Left ventricle myocardium inferior (tissue), 1 donor: ENCODE data around the gene CA10. TPM values are rescaled to one million over a fixed set of nuclear protein-coding genes. Genes with fewer than 3 reads are reported as not detected.

ENCODE experiments used
- DNase-seq: peaks from one replicate; pipeline ENCODE4 v3.0.0-alpha.2; 2020
- H3K27ac ChIP-seq: fragments of 200-600 bp; replicated peaks from 2 replicates; pipeline ENCODE4 v1.8.0; 2021
- H3K27me3 ChIP-seq: fragments of 200-600 bp; 2 replicates; pipeline ENCODE4 v1.8.0; 2021; ENCODE audit warnings: low read depth
- H3K36me3 ChIP-seq: fragments of 200-600 bp; 2 replicates; pipeline ENCODE4 v1.8.0; 2021
- H3K4me1 ChIP-seq: fragments of 200-600 bp; 2 replicates; pipeline ENCODE4 v1.8.0; 2021
- H3K4me3 ChIP-seq: fragments of 200-600 bp; 2 replicates; pipeline ENCODE4 v1.8.0; 2021; ENCODE audit warnings: mild to moderate bottlenecking, moderate library complexity
- H3K9me3 ChIP-seq: fragments of 200-600 bp; replicated peaks from 2 replicates; pipeline ENCODE4 v1.8.0; 2021
- intact Hi-C: fragments of 100-400 bp; cut with micrococcal nuclease; formaldehyde crosslinking; loops from one replicate; pipeline ENCODE4 v1.11.0; 2022
- total RNA-seq: library from RNA; stranded (reverse); fragmentation: NEBNext Ultra II Directional; extraction: Animal tissue kit (Norgen Biotek cat#: 25700); gene quantifications from one replicate; pipeline ENCODE4 v1.2.1, GENCODE V29; 2021
- TF ChIP-seq, protein P1 (sequence below): fragments of 200-600 bp; IDR thresholded peaks from 2 replicates; pipeline ENCODE4 v1.8.0; 2021; ENCODE audit warnings: antibody characterized with exemption, mild to moderate bottlenecking, borderline replicate concordance
- donor health status: DM: no; HTN: yes; CAD: no; lungs with severe emphysema.

Gene CA10
- total RNA-seq, 1 donor from 2014 or later, result not detected

DNA sequence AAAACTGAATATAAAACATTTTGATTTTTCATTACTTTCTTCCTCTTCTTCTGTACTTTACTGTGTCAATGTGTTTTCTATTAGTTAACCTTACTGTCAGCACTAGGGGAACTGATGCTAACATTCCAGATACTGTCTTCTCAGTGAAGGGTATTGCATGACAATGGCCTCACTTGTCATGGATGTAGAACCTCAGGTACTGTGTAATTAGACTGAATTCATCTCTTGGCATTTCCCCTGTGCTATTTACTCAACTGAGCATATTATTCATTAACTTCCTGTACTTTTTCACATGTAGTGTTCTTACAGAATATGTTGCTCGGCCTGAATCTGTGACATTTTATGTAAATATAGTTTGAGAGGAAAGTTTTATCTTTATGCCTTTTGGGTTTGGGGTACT, 237.0 kb downstream of the CA10 start:
- Histone ChIP-seq H3K4me3 (no peak overlapping the region), H3K4me1 (no peaks in the 10 kb centered on the region), H3K27ac (no peak overlapping the region), H3K27me3 (peaks cover 1% of the 10 kb centered on the region), H3K36me3 (no peaks in the 10 kb centered on the region), H3K9me3 (no peaks in the 10 kb centered on the region)
- no peak for DNase-seq
- intact Hi-C loops, result no loop called here
- TF ChIP-seq, protein P1, sequence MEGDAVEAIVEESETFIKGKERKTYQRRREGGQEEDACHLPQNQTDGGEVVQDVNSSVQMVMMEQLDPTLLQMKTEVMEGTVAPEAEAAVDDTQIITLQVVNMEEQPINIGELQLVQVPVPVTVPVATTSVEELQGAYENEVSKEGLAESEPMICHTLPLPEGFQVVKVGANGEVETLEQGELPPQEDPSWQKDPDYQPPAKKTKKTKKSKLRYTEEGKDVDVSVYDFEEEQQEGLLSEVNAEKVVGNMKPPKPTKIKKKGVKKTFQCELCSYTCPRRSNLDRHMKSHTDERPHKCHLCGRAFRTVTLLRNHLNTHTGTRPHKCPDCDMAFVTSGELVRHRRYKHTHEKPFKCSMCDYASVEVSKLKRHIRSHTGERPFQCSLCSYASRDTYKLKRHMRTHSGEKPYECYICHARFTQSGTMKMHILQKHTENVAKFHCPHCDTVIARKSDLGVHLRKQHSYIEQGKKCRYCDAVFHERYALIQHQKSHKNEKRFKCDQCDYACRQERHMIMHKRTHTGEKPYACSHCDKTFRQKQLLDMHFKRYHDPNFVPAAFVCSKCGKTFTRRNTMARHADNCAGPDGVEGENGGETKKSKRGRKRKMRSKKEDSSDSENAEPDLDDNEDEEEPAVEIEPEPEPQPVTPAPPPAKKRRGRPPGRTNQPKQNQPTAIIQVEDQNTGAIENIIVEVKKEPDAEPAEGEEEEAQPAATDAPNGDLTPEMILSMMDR, result no peak

DNA sequence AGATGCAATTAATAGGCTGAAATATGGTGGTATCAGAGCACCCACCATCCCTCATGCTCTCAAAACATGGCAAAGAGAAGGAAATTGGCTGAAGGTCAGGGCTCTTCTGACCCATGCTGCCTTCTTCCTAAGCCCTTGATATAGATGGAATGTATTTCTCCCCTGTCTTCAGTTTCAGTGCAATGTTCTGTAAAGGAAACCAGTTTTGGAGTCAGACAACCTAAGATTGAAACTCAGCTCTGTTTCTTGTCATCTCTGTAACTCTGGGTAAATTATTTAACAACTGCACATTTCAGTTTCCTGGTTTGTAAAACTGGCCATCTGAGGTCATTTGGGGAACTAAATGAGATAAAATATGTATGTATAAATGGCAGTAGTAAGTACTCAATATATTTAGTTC, 243.9 kb downstream of the CA10 start:
- no peaks in the 10 kb centered on the region for H3K9me3 ChIP-seq
- no peak for DNase-seq
- TF ChIP-seq, protein P1, result no peak
- no peak overlapping the region for H3K4me3 ChIP-seq
- H3K4me1 ChIP-seq, result no peaks in the 10 kb centered on the region
- intact Hi-C loops, result no loop called here
- H3K36me3 ChIP-seq, result no peaks in the 10 kb centered on the region
- H3K27ac ChIP-seq, result no peak overlapping the region
- peaks cover 13% of the 10 kb centered on the region for H3K27me3 ChIP-seq

DNA sequence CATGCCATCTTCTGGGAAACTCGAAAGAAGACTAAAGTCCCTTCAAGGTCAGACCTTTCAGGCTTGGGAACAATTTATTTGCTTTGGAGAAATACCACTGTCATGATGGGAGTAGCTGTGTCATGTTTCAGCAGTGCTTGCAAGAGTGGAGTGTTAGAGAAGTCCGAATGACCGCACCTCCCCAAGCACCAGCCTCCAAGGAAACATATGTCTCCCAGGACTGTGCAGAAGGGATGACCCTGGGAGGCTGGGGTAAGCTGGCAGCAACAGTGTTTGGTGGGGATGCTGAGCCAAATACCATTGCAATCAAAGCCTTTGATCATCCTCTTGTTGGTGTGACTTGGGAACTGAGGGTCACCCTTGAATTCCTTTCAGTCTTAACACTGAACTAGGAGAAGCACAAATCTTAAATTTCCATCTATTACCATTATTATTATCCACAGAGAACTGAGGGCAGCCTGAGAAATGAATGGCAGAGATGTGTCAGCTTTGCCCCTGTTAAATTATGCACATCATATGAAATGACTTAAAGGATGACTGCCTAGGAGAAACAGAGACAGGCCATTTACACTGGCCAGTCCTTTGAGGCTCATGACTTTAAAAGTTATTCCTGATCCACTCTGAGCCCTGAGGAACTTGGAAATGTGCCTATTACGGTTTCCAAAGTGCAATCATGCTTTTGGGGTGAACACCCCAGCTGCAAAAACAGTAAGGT, 244.9 kb downstream of the CA10 start:
- Histone ChIP-seq H3K9me3 (no peaks in the 10 kb centered on the region), H3K27ac (no peak overlapping the region), H3K4me1 (no peaks in the 10 kb centered on the region), H3K27me3 (peaks cover 13% of the 10 kb centered on the region), H3K4me3 (no peak overlapping the region), H3K36me3 (no peaks in the 10 kb centered on the region)
- no peak for DNase-seq
- intact Hi-C loops, result no loop called here
- TF ChIP-seq, protein P1, result no peak

DNA sequence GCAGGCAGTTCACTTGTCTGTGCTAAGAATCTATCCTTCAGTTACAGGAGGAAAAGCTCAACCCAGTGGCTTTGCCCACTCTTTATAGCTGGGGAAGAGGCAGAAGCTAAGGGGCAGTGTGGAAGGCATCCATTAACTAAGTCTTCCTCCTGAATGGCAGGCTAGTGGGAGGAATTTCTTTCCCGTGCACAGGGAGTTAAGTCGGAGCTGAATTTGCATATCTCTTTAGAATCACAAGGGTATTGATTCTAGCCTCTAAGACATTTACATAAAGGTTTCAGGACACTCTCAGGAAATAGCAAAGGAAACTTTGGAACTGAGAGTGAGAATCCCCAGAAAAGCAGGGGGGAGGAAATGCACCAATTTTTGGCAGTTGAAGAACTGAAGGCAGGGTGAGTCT, 245.6 kb downstream of the CA10 start:
- DNase-seq, result no peak
- TF ChIP-seq, protein P1, result no peak
- Histone ChIP-seq H3K27ac (no peak overlapping the region), H3K4me1 (no peaks in the 10 kb centered on the region), H3K9me3 (no peaks in the 10 kb centered on the region), H3K4me3 (no peak overlapping the region), H3K27me3 (peaks cover 15% of the 10 kb centered on the region), H3K36me3 (no peaks in the 10 kb centered on the region)
- intact Hi-C loops, result no loop called here

DNA sequence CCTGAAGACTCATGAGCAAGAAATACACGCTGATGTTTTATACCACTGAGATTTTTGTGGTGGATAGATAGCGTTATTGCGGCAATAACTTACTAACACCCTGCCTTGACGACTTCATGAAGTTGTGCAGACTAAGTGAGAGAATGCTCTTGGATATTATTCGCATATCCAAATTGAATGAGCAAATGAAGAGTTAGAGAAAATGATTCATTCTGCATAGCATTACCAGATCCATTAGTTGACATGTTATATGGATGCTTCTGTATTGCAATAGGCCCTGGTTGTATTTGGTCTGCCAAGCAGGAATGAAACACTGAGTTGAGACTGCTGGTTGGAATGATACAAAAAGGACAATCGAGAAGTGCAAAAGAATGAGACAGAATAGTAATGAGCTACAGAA, 247.3 kb downstream of the CA10 start:
- Histone ChIP-seq H3K4me1 (no peaks in the 10 kb centered on the region), H3K27me3 (peaks cover 17% of the 10 kb centered on the region), H3K9me3 (no peaks in the 10 kb centered on the region), H3K4me3 (no peak overlapping the region), H3K36me3 (no peaks in the 10 kb centered on the region), H3K27ac (no peak overlapping the region)
- intact Hi-C loops, result no loop called here
- no peak for DNase-seq
- TF ChIP-seq, protein P1, result no peak
